NCI-H748 (cell line): ENCODE data around the gene ZC3H12D.
"Not testable (repeated sequence)": the region's sequence is repeated elsewhere in the genome, so short reads cannot be mapped to it uniquely, and the experiment has no call there.

ENCODE experiments used
- DNase-seq: peaks from one replicate; lab custom pipeline; 2025; ENCODE audit not compliant: unreplicated experiment; lab: John Stamatoyannopoulos, UW

The ZC3H12D gene

GRCh38 chr6:149460249-149460648 is 24.6 kb downstream of the ZC3H12D start:
- not testable (repeated sequence) for DNase-seq

- no peak for DNase-seq
These were observed 25.1 kb downstream of the ZC3H12D start for GRCh38 chr6:149459761-149460160.

DNA sequence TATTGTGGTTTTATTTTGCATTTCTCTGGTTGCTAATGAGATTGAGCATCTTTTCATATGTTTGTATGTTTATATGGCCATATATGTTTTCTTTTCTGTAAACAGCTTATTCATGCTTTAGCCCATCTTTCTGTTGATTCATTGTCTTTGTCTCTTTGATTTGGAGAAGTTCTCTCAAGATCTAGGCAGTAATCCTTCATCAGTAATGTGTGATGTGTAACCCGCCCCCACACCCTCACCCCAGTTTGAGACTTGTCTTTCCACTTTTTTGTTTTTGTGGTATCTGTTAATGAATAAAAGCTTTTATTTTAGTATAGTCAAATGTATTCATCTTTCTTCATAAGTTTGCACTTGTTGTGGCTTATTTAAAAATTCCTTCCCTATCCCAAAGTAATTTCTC is 26.0 kb downstream of the ZC3H12D start:
- DNase-seq = no peak

- DNase-seq = no peak
These were observed 26.6 kb downstream of the ZC3H12D start for GRCh38 chr6:149458196-149458595.

- DNase-seq = no peak
These were observed 27.4 kb downstream of the ZC3H12D start for GRCh38 chr6:149457316-149457884.

GRCh38 chr6:149456311-149457021 is 28.3 kb downstream of the ZC3H12D start:
- DNase-seq = no peak

- DNase-seq = no peak
These were observed 29.6 kb downstream of the ZC3H12D start for GRCh38 chr6:149455031-149455732.

- DNase-seq = no peak
These were observed 30.4 kb downstream of the ZC3H12D start for GRCh38 chr6:149454346-149454848.

DNA sequence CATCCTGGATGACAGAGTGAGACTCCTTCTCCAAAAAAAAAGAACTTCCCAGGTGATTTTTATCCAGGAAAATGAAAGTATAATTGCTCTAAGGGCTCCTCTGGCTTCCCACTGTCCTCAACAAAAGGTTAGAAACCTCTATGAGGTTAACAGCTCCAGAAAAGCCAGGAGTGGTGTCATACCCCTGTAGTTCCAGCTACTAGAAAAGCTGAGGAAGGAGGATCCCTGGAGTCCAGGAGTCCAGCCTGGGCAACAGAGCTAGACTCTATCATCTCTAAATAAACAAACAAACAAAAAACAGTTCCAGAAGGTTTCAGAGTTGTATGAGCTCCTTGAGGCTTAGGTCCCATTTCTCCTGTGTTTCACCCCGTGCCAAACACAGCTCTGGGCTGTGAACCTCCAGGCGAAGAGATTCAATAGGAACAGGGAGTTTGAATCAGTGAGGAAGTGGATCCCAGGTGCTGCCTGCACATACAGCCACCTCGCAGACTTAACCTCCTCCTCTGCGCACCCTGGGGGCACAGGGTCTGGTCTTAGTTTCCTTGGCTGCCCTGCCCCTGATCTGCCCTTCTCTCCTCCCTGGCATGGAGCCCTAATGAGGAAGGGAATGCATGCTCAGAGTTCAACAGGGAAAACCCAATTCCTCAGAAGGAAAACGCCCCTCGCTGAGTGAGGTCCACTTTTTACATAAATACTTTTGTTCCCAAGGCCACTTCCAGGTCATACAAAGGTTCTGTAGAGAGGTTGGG is 31.0 kb downstream of the ZC3H12D start:
- DNase-seq = no peak

- DNase-seq = no peak
These were observed 32.5 kb downstream of the ZC3H12D start for GRCh38 chr6:149452037-149452939.

- peak; percentile 34 for DNase-seq
These were observed 33.3 kb downstream of the ZC3H12D start for GRCh38 chr6:149451376-149452036.

DNA sequence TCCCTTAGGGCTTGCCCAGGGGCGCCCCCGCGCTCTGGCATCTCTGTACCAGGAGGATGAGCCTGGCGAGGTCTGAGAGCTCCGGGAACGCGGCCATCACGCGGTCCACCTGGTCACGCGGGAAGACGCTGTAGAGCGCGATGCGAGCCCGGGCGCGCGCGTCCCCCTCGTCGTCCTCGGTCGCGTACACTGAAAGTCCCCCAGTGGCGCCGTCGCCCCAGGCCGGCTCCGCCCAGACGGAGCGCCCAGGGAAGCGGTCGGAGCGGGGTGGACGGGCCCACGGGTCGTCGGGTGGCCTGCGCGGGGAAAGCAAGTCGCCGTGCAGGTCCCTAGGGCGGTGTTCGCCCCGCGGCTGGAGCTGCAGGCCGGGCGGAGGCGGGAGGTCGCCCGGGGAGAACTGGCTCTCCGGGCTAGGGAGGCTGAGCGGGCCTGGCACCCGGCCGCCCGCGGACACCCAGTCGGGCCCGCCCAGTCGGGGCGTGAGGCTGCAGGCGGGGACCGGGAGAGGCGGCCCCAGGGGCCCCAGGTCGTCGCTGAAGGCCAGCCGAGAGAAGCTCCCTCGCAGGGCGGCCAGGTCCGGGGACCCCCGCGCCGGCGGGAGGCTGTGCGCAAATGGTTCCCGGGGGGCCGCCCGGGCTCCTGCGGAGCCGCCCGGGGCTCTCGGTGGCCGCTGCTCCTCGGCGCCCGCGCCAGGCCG is 34.0 kb downstream of the ZC3H12D start:
- DNase-seq = peak; percentile 59

- DNase-seq = no peak
These were observed 34.8 kb downstream of the ZC3H12D start for GRCh38 chr6:149449831-149450678.

- no peak for DNase-seq
These were observed 35.9 kb downstream of the ZC3H12D start for GRCh38 chr6:149448821-149449453.

GRCh38 chr6:149446791-149447376 is 37.9 kb downstream of the ZC3H12D start:
- DNase-seq = no peak

DNA sequence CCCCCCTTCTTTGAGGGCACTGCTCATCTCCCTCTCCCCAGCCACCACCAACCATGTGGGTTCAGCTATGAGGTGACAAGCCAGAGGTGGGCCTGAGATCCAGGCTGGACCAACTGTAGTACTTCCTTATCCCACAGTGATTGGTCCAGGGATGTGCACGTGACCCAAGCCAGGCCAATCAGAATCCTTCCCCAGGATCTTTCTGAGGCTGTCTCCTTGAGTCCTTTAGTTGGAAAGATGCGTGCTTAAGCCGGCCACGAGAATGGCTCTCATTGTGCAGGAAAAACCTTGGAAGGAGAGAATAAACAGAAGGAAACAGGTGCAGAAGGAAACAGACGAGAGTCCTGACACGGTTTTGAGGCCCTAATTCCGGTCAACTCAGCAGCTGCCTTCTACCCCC is 39.2 kb downstream of the ZC3H12D start:
- DNase-seq = no peak

DNA sequence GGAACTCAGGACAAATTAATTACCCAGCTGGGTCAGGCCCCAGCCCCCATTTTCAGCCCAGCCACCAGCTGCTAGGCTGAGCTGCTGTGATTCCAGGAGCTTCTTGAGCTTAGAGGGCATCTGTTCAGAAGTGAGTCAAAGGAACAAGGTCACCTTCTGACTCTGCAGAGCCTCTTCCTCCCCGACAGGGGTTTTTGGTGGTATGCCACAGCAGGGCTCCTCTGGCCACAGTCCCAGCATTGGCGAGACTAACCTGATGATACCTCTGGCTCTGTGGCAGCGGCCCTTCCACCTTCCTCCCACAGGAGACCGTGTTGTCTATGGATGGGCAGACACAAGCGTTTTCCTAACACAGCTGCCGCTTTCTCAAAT is 39.7 kb downstream of the ZC3H12D start:
- DNase-seq = no peak
